Endothelial cell of umbilical vein (primary cell): ENCODE data around the gene MRPS34.

Source experiments
- CTCF ChIP-seq, 2 donors: IDR thresholded peaks; 1 replicate in 1 of 2; 2 replicates in 1 of 2; pipeline ENCODE4 v1.5.1; 2011; ENCODE audit warnings: low read length in 2 of 2, mild to moderate bottlenecking in 2 of 2, moderate library complexity in 2 of 2, control low read depth in 1 of 2, inconsistent platforms in 1 of 2, low read depth in 1 of 2; ENCODE audit not compliant: insufficient read depth in 1 of 2; ENCODE audit errors: extremely low read depth in 1 of 2
- EZH2 ChIP-seq: IDR thresholded peaks from 2 replicates; pipeline ENCODE4 v1.6.1; 2012; ENCODE audit warnings: borderline replicate concordance, low read depth, mild to moderate bottlenecking, moderate library complexity, low read length, inconsistent platforms; ENCODE audit not compliant: severe bottlenecking
- FOS ChIP-seq: IDR thresholded peaks from 2 replicates; pipeline ENCODE4 v1.6.1; 2011; ENCODE audit warnings: mild to moderate bottlenecking, low read length, moderate library complexity, borderline replicate concordance; ENCODE audit not compliant: insufficient read depth
- GATA2 ChIP-seq: IDR thresholded peaks from 2 replicates; pipeline ENCODE4 v1.7.0; 2011; ENCODE audit warnings: low read depth, mild to moderate bottlenecking, moderate library complexity, mixed read lengths, low read length; ENCODE audit not compliant: insufficient read length, insufficient read depth
- JUN ChIP-seq: IDR thresholded peaks from 2 replicates; pipeline ENCODE4 v1.6.1; 2011; ENCODE audit warnings: borderline replicate concordance, low read depth; ENCODE audit not compliant: insufficient read length, insufficient read depth
- MAX ChIP-seq: IDR thresholded peaks from 2 replicates; pipeline ENCODE4 v1.6.1; 2011; ENCODE audit not compliant: insufficient read depth, insufficient read length
- MYC ChIP-seq: IDR thresholded peaks from one replicate; pipeline ENCODE4 v1.6.1; 2011; ENCODE audit warnings: mild to moderate bottlenecking, low read depth, low read length
- POLR2A ChIP-seq: IDR thresholded peaks from 2 replicates; pipeline ENCODE4 v1.6.1; 2012; ENCODE audit warnings: low read depth, mild to moderate bottlenecking, control low read depth, low read length
- POLR2AphosphoS5 ChIP-seq: IDR thresholded peaks from 2 replicates; pipeline ENCODE4 v1.6.1; 2012; ENCODE audit warnings: low read depth, mild to moderate bottlenecking, control low read depth, low read length, moderate library complexity; ENCODE audit not compliant: insufficient read depth

GRCh38 chr16:1765826-1766225, 7.1 kb downstream of the MRPS34 start:
- TF ChIP-seq CTCF (IDR thresholded peaks at IDR 0.05; ENCODE audit: extremely low read depth in 1 of 2, insufficient read depth in 1 of 2, low read depth in 1 of 2, low read length in 2 of 2) = no peak
- TF ChIP-seq JUN = no peak
- TF ChIP-seq POLR2AphosphoS5 = no peak
- TF ChIP-seq MYC = no peak
- TF ChIP-seq POLR2A = no peak
- TF ChIP-seq EZH2 = no peak
- no peak for TF ChIP-seq MAX
- TF ChIP-seq GATA2 = no peak
- no peak for TF ChIP-seq FOS
